Activated CD4-positive, alpha-beta T cell treated with anti-CD3 and anti-CD28 coated beads for 36 hours (primary cell): Measurements from ENCODE around the gene C22orf42. TPM values are rescaled to one million over a fixed set of nuclear protein-coding genes. Genes with fewer than 3 reads are reported as not detected.
"Not testable (repeated sequence)": the region's sequence is repeated elsewhere in the genome, so short reads cannot be mapped to it uniquely, and the experiment has no call there.

Experiments
- ATAC-seq: fragments of 200-7000 bp; cut with Tn5 transposase; one replicate; pipeline ENCODE4 v1.10.0; 2021; ENCODE audit warnings: mild to moderate bottlenecking, moderate library complexity
- CTCF ChIA-PET: fragments of 350-600 bp; sonication (Branson Sonifier 250); formaldehyde crosslinking; loops from one replicate; lab custom pipeline; 2021; ENCODE audit warnings: antibody characterized with exemption; lab: Charles Lee
- POLR2A ChIA-PET: fragments of 350-600 bp; sonication (Branson Sonifier 250); formaldehyde crosslinking; loops from one replicate; lab custom pipeline; 2021; ENCODE audit warnings: antibody characterized with exemption, inconsistent platforms; lab: Charles Lee
- DNase-seq: peaks from one replicate; pipeline ENCODE4 v3.0.0-alpha.2; 2020
- H3K27ac Mint-ChIP-seq: one replicate; pipeline ENCODE4 v1.8.0; 2021; ENCODE audit warnings: mixed read lengths
- H3K27me3 Mint-ChIP-seq: one replicate; pipeline ENCODE4 v1.8.0; 2021; ENCODE audit warnings: mixed read lengths
- H3K36me3 Mint-ChIP-seq: one replicate; pipeline ENCODE4 v1.8.0; 2021; ENCODE audit warnings: low read depth, mixed read lengths
- H3K4me1 Mint-ChIP-seq: one replicate; pipeline ENCODE4 v1.8.0; 2021; ENCODE audit warnings: mixed read lengths
- H3K4me3 Mint-ChIP-seq: one replicate; pipeline ENCODE4 v1.8.0; 2021; ENCODE audit warnings: mild to moderate bottlenecking, moderate library complexity, mixed read lengths
- H3K9me3 Mint-ChIP-seq: one replicate; pipeline ENCODE4 v1.8.0; 2021; ENCODE audit warnings: low read depth, mixed read lengths
- intact Hi-C, 2 experiments: fragments of 100-400 bp; cut with DNase I in 1 of 2; cut with micrococcal nuclease in 1 of 2; formaldehyde crosslinking; loops; one replicate each; pipeline versions ENCODE4 v1.14.2 to v1.15.1; 2022 to 2024; cut with DNase I, micrococcal nuclease
- total RNA-seq, 2 experiments: library from RNA; stranded (reverse); gene quantifications; one replicate each; pipeline ENCODE4 v1.2.3, GENCODE V29; 2021

Gene C22orf42
- total RNA-seq, 2 experiments from 2014 or later: not detected

DNA sequence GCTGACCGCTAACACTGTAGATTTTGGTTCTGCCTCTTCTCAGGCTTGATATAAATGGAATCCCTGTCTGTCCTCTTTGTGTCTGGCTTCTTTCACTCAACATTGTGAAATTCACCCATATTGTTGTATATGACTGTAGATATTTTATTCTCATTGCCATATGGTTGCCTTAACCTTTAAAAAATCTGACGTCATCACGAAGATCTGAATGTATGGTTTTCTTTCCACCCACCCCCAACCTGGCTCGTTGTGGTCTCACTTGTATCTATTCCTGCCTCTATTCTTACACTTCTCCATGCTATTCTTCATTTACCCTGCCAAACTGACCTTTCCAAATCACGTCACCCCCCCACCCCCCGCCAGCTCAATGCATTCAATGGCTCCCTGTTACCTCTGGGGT, 21.9 kb upstream of the C22orf42 start:
- intact Hi-C loops: no loop called here
- DNase-seq (no peak), ATAC-seq (no peak)
- Mint-ChIP-seq H3K27ac (no peak overlapping the region), H3K4me3 (no peak overlapping the region), H3K9me3 (no peaks in the 10 kb centered on the region), H3K4me1 (no peaks in the 10 kb centered on the region), H3K36me3 (no peaks in the 10 kb centered on the region), H3K27me3 (peaks cover 19% of the 10 kb centered on the region)
- POLR2A ChIA-PET: no interaction called here
- CTCF ChIA-PET: no interaction called here

DNA sequence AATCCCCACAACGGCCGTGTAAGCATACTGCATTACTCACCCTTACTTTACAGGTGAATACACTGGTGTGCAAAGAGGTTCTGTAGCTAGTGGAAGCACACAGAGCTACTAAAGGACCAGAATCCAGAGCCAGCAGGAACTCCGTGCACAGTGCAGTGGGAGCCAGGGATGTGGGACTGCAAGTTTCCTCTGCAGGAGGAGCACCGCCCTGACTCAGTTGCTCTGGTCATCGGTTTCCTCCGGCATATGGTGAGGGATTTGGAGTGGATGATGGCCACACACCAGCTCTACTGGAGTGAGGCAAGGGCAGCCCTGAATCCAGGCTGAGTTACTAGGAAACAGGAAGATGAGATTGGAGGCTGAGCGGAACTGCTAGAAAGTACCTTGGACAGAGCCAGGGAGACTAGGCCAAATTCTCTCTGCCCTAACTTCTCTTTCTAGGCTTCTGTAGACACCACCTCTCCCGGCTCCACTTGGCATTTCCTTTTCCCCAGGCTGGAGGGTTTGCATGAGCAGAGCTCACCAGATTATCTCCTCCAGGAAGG, 18.2 kb upstream of the C22orf42 start:
- CTCF ChIA-PET: no interaction called here
- Mint-ChIP-seq H3K27ac (no peak overlapping the region), H3K27me3 (peaks cover 28% of the 10 kb centered on the region), H3K9me3 (no peaks in the 10 kb centered on the region), H3K4me1 (no peaks in the 10 kb centered on the region), H3K4me3 (no peak overlapping the region), H3K36me3 (no peaks in the 10 kb centered on the region)
- DNase-seq (no peak), ATAC-seq (no peak)
- intact Hi-C loops: no loop called here
- POLR2A ChIA-PET: no interaction called here

DNA sequence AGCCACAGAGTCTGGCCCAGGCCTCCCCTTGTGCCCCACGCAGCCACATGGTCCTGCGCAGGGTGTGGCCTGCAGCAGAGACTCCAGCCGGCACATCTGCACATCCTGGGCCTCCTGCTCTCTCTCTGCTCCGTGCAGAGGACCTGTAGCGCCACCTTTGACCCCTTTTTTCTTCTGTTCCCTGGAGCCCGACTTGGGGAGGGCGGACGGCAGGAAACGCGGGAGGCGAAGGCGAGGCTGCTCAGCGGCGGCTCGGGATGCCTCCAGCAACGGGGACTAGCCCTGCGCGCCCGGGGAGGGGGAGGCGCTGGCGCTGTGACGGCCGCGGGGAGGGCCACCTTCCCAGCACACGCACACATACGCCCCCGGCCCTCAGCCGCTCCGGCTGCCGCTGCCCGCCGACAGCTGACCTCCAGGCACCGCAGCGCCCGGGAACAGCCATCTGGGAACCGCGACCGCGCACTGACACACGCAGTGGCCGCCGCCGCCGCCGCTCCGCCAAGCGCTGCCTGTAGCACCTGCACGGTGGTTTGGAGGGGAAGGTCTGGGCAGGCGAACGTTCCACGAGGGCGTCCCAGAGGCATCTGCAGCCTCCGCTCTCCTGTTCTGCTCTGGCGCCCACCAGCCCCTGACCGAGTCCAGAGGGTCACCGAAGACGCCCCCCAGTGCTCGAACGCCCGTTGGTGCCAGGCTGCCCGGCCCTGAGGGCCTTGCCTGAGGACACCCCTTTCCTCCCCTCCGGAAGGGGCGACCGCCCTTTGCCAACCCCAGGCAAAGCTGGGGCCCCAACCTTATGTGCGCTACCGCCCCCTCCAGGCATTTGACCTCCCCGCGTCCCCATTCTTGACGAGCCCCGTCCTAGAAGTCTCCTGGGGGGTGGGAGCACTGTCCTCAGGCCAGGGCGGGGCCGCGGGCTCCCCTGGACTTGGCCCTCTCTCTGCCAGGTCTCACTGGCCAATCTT, 16.9 kb upstream of the C22orf42 start:
- Mint-ChIP-seq H3K9me3 (no peaks in the 10 kb centered on the region), H3K27ac (no peak overlapping the region), H3K36me3 (no peaks in the 10 kb centered on the region), H3K27me3 (peaks cover 28% of the 10 kb centered on the region), H3K4me1 (no peaks in the 10 kb centered on the region), H3K4me3 (no peak overlapping the region)
- ATAC-seq: peak; percentile 42
- POLR2A ChIA-PET: no interaction called here
- CTCF ChIA-PET: no interaction called here
- peak; percentile 31 for DNase-seq
- intact Hi-C loops: no loop called here

DNA sequence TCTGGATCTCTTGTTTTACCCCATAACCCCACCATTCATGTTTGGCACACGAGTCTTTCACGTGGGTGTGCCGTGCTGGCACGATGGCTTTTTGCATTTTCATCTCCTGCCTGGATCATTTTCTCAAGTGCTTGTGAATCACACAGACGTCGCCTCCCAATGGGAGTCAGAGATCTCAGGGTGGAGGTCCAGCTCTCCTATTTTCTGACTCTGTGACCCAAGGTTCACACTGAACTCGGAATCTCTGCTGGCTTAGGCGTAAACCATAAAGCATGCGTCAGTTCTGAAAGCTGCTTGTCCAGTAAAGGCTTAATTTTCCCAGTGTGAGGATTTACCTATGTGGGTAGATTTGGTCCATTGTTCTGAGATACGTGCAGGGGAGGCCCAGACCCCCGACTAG, 16.0 kb upstream of the C22orf42 start:
- Mint-ChIP-seq H3K36me3 (no peaks in the 10 kb centered on the region), H3K9me3 (no peaks in the 10 kb centered on the region), H3K27me3 (peaks cover 28% of the 10 kb centered on the region), H3K4me3 (no peak overlapping the region), H3K4me1 (no peaks in the 10 kb centered on the region), H3K27ac (no peak overlapping the region)
- CTCF ChIA-PET: no interaction called here
- POLR2A ChIA-PET: no interaction called here
- DNase-seq: no peak
- intact Hi-C loops: no loop called here
- ATAC-seq: no peak

DNA sequence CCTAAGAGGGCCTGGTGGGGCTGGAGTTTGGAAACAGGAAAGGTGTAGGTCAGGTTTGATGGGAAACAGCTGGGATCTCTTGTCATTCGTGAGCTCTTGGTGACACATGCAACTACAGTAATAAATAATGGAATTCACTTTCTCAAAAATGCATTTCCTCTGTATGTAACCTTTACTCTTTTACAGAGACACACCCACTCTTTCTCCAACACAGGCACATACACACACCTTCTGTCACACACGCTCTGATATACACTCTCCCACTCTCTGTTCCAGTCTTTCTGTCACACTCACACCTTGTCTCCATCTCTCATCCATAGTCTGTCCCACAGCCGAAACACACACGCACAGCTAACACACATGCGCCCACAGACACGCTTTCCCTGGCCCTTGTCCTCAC, 6.6 kb upstream of the C22orf42 start:
- intact Hi-C loops: no loop called here
- Mint-ChIP-seq H3K36me3 (no peaks in the 10 kb centered on the region), H3K4me3 (no peak overlapping the region), H3K4me1 (no peaks in the 10 kb centered on the region), H3K27ac (no peak overlapping the region), H3K27me3 (peaks cover 2% of the 10 kb centered on the region), H3K9me3 (no peaks in the 10 kb centered on the region)
- ATAC-seq (no peak), DNase-seq (no peak)
- ChIA-PET POLR2A (no interaction called here), CTCF (no interaction called here)

DNA sequence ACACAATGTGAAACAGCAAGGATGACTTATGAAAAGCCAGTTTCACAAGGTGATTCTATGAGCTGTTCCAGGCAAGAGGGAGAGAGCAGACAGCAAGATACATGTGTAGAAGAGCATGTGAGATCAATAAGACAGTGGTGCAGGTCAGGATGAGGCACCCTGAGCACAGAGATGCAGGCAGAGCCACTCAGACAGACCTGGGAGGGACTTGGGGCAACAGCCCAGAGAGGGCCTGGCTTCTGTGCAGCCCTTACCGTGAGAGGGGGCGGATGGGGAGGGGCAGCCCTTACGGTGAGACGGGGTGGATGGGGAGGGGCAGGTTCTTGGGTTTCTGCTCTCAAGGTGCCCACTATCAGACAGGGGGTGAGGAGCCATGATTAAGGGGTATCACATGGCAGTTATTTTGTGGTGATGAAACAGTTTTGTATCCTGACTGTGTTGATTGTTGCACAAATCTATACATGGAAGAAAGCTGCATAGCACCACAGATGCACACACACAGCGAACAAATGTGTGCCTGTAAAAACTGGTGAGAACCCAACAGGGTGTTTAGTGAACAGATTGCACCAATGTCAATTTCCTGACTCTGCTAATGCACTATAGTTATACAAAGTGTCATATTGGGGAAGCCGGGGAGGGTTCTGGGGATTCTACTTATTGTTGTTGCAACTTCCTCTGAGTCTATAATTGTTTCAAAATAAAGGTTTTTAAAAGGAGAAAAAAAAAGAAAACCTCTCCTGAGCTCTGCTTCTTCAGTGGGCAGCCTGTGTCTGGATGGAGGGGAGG, 5.2 kb upstream of the C22orf42 start:
- no peaks in the 10 kb centered on the region for H3K4me1 Mint-ChIP-seq
- intact Hi-C loops: no loop called here
- ChIA-PET POLR2A (no interaction called here), CTCF (no interaction called here)
- no peaks in the 10 kb centered on the region for H3K36me3 Mint-ChIP-seq
- H3K4me3 Mint-ChIP-seq: no peak overlapping the region
- DNase-seq (no peak), ATAC-seq (no peak)
- H3K9me3 Mint-ChIP-seq: no peaks in the 10 kb centered on the region
- H3K27ac Mint-ChIP-seq: no peak overlapping the region
- peaks cover 2% of the 10 kb centered on the region for H3K27me3 Mint-ChIP-seq

DNA sequence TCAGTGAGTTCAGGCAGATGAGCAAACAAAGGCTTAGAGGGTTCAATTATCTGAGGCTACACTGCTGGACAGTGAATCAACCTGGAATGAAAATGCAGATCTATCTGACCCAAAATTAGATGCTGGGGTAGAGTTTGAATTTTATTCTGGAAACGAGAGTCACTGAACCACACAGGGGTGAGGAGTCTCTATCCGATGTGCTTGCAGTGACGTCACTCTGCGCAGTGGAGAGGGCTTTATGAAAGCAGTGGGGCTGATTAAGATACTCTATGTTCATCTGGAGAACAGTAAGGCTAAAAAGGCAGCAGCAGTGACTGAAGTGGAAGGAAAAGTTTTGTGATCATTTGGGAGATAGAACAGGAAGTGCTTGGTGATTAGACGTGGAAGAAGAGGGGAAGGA, 1.3 kb upstream of the C22orf42 start:
- H3K27me3 Mint-ChIP-seq, intact Hi-C loops, H3K4me1 Mint-ChIP-seq, H3K36me3 Mint-ChIP-seq, H3K27ac Mint-ChIP-seq, POLR2A ChIA-PET, ATAC-seq, H3K9me3 Mint-ChIP-seq, H3K4me3 Mint-ChIP-seq, DNase-seq, CTCF ChIA-PET: not testable (repeated sequence)

DNA sequence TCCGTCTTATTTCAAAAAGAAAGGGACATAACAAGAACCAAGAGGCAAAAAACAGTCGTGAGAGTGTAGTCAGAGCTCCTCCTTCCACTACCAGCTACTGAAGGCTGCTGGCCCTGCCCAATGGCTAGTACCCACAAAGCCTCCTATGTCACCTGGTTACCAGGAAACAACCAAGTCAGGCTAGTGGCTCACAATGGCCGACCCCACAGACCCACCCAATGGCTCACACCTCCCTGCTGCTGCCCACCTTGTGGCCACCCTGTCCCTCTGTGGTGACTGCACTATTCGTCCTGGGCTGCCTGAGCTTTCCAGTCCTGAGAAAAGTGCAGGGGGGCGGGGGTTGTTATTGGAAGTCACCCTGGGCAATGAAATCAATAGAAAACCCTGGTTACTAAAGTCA, 1.5 kb downstream of the C22orf42 start:
- H3K4me3 Mint-ChIP-seq, ATAC-seq, H3K9me3 Mint-ChIP-seq, H3K36me3 Mint-ChIP-seq, POLR2A ChIA-PET, H3K27ac Mint-ChIP-seq, H3K27me3 Mint-ChIP-seq, CTCF ChIA-PET, DNase-seq, intact Hi-C loops, H3K4me1 Mint-ChIP-seq: not testable (repeated sequence)

DNA sequence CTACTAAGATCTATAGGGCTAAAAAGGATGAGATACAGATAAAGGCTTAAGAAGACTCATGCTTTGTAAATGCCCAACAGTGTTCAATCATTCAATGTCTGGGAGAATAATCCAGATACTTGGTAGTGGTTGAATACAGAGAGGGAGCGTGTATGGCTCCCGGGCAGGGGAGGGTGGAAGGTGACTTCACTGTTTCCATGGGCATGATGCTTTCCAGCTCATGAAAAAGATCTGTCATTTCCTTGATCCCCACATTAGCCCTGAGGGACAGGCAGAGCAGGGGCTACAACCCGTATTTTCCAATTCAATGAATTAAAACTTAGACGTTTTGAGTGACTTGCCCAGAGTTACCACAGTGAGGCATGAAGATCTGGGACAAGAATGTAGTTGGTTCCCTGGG, 4.4 kb downstream of the C22orf42 start:
- H3K4me3 Mint-ChIP-seq, ATAC-seq, H3K36me3 Mint-ChIP-seq, intact Hi-C loops, POLR2A ChIA-PET, H3K4me1 Mint-ChIP-seq, H3K9me3 Mint-ChIP-seq, CTCF ChIA-PET, H3K27ac Mint-ChIP-seq, DNase-seq, H3K27me3 Mint-ChIP-seq: not testable (repeated sequence)

DNA sequence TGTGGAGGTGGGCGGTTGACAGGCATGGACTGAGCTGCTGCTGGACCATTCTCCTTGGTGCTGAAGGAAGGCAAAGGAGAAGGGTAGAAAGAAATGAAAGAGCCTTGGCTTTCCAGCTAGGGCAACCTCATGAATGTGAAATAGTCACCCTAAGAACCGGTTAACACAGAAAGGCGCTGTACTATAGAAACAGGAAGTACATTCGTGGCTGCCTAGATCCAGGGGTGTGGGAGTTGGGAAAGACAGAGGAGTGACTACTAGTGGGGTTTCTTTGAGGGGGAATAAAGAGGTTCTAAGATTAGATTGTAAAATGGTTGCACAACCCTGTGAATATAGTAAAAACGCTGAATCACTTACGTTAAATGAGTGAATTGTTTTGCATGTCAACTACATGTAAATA, 7.5 kb downstream of the C22orf42 start:
- intact Hi-C loops, H3K36me3 Mint-ChIP-seq, POLR2A ChIA-PET, DNase-seq, H3K27ac Mint-ChIP-seq, H3K27me3 Mint-ChIP-seq, ATAC-seq, H3K4me1 Mint-ChIP-seq, H3K9me3 Mint-ChIP-seq, CTCF ChIA-PET, H3K4me3 Mint-ChIP-seq: not testable (repeated sequence)

DNA sequence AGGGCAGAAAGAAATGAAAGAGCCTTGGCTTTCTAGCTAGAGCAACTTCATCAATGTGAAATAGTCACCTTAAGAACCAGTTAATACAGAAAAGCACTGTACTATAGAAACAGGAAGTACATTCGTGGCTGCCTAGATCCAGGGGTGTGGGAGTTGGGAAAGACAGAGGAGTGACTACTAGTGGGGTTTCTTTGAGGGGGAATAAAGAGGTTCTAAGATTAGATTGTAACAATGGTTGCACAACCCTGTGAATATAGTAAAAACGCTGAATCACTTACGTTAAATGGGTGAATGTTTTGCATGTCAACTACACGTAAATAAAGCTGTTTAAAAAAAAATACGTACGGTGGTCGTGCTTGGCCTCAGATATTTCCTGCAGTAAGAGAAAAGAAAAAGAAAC, 8.5 kb downstream of the C22orf42 start:
- DNase-seq, H3K27ac Mint-ChIP-seq, H3K27me3 Mint-ChIP-seq, H3K36me3 Mint-ChIP-seq, intact Hi-C loops, POLR2A ChIA-PET, H3K4me3 Mint-ChIP-seq, H3K9me3 Mint-ChIP-seq, CTCF ChIA-PET, ATAC-seq, H3K4me1 Mint-ChIP-seq: not testable (repeated sequence)
